Measurements from ENCODE around the gene CYP11A1.
A peak's percentile ranks its signal among the peaks of the same experiment; 100 is the strongest.
"Not testable (repeated sequence)": the region's sequence is repeated elsewhere in the genome, so short reads cannot be mapped to it uniquely, and the experiment has no call there.

Gene CYP11A1

GRCh38 chr15:74392902-74393301, 25.5 kb upstream of the CYP11A1 start:
- TF ChIP-seq POLR2AphosphoS5 (IDR thresholded peaks at IDR 0.05; ENCODE audit: low read depth, low read length) (no peak), POLR2A (IDR thresholded peaks at IDR 0.05; ENCODE audit: low read depth, low read length) (no peak), TAF1 (IDR thresholded peaks at IDR 0.05; ENCODE audit: borderline replicate concordance, low read depth, low read length) (no peak)
- FAIRE-seq (no peak), DNase-seq (ENCODE audit: insufficient read length) (no peak)

DNA sequence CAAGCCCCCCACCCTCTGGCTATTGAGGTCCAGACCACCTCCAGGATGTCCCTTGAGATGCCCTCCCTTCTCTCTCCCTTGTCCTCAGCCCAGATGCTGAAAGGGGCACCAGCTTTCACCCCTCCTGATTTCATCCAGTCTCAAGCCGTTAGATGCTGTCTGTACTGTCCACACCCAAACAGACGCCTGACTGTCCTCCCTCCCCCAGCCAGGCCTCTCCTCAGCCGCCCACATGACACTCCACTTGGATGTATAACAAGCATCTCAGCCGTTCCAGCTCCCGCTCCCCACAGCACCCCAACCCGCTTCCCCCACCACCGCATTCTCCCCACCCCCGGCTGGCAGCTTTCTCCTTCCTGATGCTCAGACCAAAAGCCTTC, 25.0 kb upstream of the CYP11A1 start:
- TF ChIP-seq POLR2AphosphoS5 (IDR thresholded peaks at IDR 0.05; ENCODE audit: low read depth, low read length), result no peak
- no peak for DNase-seq (ENCODE audit: insufficient read length)
- no peak for FAIRE-seq

GRCh38 chr15:74391582-74392450, 24.4 kb upstream of the CYP11A1 start:
- FAIRE-seq (peak; percentile 5), DNase-seq (ENCODE audit: insufficient read length) (no peak)
- TF ChIP-seq POLR2A (IDR thresholded peaks at IDR 0.05; ENCODE audit: low read depth, low read length) (no peak), TAF1 (IDR thresholded peaks at IDR 0.05; ENCODE audit: borderline replicate concordance, low read depth, low read length) (no peak), POLR2AphosphoS5 (IDR thresholded peaks at IDR 0.05; ENCODE audit: low read depth, low read length) (no peak)

GRCh38 chr15:74390647-74391288, 23.3 kb upstream of the CYP11A1 start:
- FAIRE-seq (peak; percentile 33), DNase-seq (ENCODE audit: insufficient read length) (no peak)
- no peak for TF ChIP-seq TAF1 (IDR thresholded peaks at IDR 0.05; ENCODE audit: borderline replicate concordance, low read depth, low read length)
- no peak for TF ChIP-seq POLR2AphosphoS5 (IDR thresholded peaks at IDR 0.05; ENCODE audit: low read depth, low read length)
- TF ChIP-seq POLR2A (IDR thresholded peaks at IDR 0.05; ENCODE audit: low read depth, low read length), result no peak

- FAIRE-seq; DNase-seq (ENCODE audit: insufficient read length): not testable (repeated sequence)
Observed at GRCh38 chr15:74390049-74390646, 22.7 kb upstream of the CYP11A1 start.

GRCh38 chr15:74389241-74390048, 22.0 kb upstream of the CYP11A1 start:
- DNase-seq (ENCODE audit: insufficient read length) (no peak), FAIRE-seq (no peak)
- no peak for TF ChIP-seq TAF1 (IDR thresholded peaks at IDR 0.05; ENCODE audit: borderline replicate concordance, low read depth, low read length)
- TF ChIP-seq POLR2A (IDR thresholded peaks at IDR 0.05; ENCODE audit: low read depth, low read length), result no peak
- TF ChIP-seq POLR2AphosphoS5 (IDR thresholded peaks at IDR 0.05; ENCODE audit: low read depth, low read length), result no peak

DNA sequence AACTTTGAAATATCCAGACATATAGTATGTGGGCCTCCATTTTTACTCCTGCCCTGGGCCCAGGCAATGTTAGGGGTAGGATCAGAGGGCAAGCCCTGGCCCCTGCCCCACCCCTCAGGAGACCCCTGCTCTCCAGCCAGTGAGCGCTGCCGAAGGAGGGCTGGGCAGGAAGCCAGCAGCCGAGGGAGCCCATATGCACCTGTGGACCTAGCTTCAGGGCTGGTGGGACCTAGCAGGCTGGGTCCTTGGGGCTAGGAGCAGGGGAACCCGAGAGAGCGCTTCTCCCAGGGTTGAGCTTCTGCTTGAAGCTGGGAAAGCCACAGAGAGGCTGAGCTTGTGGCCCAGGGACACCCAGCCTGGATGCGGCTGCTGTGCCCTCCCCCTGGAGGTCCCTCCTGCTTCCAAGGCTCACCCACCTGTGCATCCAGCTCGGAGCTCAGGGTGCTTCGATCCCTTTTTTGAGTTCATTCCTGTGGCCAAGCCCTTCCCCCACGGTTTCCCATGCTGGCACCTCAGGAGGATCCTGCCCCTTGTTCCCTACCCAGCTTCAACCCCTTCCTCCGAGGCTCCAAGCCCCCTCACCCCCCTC, 21.0 kb upstream of the CYP11A1 start:
- FAIRE-seq, result no peak
- TF ChIP-seq TAF1 (IDR thresholded peaks at IDR 0.05; ENCODE audit: borderline replicate concordance, low read depth, low read length) (no peak), POLR2A (IDR thresholded peaks at IDR 0.05; ENCODE audit: low read depth, low read length) (no peak), POLR2AphosphoS5 (IDR thresholded peaks at IDR 0.05; ENCODE audit: low read depth, low read length) (no peak)
- no peak for DNase-seq (ENCODE audit: insufficient read length)

- no peak for FAIRE-seq
Observed at GRCh38 chr15:74387621-74388362, 20.3 kb upstream of the CYP11A1 start.

DNA sequence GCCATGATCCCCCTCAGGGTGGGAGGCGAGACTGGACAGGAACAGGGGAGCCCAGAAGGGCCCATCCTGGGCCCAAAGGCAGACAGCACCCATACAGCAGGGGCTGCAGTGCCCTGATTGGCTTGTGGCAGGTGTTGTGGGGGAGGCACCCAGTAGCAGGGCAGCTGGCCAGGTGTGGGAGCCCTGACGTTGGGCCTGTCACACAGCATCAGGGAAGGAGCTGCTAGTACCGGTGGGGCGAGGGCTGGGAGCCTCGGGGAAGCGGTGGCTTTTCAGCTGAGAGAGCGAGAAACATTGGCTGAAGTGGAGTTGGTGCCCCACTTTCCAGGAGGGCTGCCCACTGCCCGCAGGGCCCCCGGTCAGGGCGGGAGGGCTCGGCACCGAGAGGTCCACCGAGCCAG, 19.7 kb upstream of the CYP11A1 start:
- no peak for FAIRE-seq
- no peak for DNase-seq (ENCODE audit: insufficient read length)
- TF ChIP-seq POLR2A (IDR thresholded peaks at IDR 0.05; ENCODE audit: low read depth, low read length) (no peak), POLR2AphosphoS5 (IDR thresholded peaks at IDR 0.05; ENCODE audit: low read depth, low read length) (no peak), TAF1 (IDR thresholded peaks at IDR 0.05; ENCODE audit: borderline replicate concordance, low read depth, low read length) (no peak)

More at GRCh38 chr15:74387621-74388362, 20.3 kb upstream of the CYP11A1 start:
- no peak for DNase-seq (ENCODE audit: insufficient read length)
- TF ChIP-seq TAF1 (IDR thresholded peaks at IDR 0.05; ENCODE audit: borderline replicate concordance, low read depth, low read length) (no peak), POLR2AphosphoS5 (IDR thresholded peaks at IDR 0.05; ENCODE audit: low read depth, low read length) (no peak), POLR2A (IDR thresholded peaks at IDR 0.05; ENCODE audit: low read depth, low read length) (no peak)

DNA sequence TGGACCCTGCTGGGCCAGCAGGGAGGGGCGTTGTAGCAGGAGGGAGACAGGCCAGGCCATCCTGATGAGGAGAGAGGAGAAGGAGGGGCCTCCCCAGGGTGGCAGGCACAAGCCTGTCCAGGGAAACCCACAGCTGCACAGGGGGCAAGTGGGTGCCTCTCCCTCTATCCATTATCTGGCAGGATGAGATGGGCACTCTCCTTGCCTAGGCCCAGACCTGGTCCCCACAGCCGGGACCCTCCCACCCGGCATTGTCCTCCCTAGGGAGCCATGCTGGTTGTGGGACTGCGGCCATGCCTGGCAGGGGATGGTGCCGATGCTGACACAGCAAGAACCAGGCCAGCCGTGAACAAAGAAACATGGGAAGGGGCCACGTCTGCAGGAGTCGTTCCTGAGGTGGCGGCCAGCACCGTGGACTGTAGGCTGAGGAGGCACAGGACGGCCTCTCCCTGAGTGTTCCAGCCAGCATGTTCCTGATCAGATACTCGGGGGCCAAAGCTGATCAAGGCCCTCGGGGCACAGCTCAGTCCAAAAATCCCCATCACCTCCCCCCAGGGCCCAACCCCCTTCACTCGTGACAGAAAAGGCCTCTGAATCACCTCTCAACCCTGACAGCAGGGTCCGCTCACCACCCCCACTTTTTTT, 19.2 kb upstream of the CYP11A1 start:
- FAIRE-seq (no peak), DNase-seq (ENCODE audit: insufficient read length) (no peak)
- no peak for TF ChIP-seq TAF1 (IDR thresholded peaks at IDR 0.05; ENCODE audit: borderline replicate concordance, low read depth, low read length)
- TF ChIP-seq POLR2AphosphoS5 (IDR thresholded peaks at IDR 0.05; ENCODE audit: low read depth, low read length), result no peak
- TF ChIP-seq POLR2A (IDR thresholded peaks at IDR 0.05; ENCODE audit: low read depth, low read length), result no peak; the same call in 1 of the 2 replicates

All from GM12892 (cell line).